NCI-H510A (cell line): ENCODE measurements around the gene CCDC28A.

ENCODE experiments used
- DNase-seq: peaks from one replicate; lab custom pipeline; 2025; lab: John Stamatoyannopoulos, UW

CCDC28A gene

GRCh38 chr6:138833816-138834539, 60.4 kb downstream of the CCDC28A start:
- DNase-seq: no peak

- no peak for DNase-seq
These were observed 63.7 kb downstream of the CCDC28A start for GRCh38 chr6:138837246-138837645.
